Neural cell (in vitro differentiated cells): ENCODE data around the gene ENPP1.

ENCODE experiments used
- CTCF ChIP-seq: fragments of 450-650 bp; IDR thresholded peaks from 2 replicates; pipeline ENCODE4 v1.5.1; 2014; ENCODE audit warnings: antibody characterized with exemption, mild to moderate bottlenecking, moderate library complexity; ENCODE audit not compliant: poor library complexity, severe bottlenecking
- MXI1 ChIP-seq: fragments of 450-650 bp; conservative IDR thresholded peaks from 2 replicates; pipeline ENCODE4 v1.6.1; 2014; ENCODE audit warnings: antibody characterized with exemption, mild to moderate bottlenecking; ENCODE audit not compliant: poor library complexity, severe bottlenecking
- POLR2AphosphoS5 ChIP-seq: IDR thresholded peaks from 2 replicates; pipeline ENCODE4 v1.6.1; 2012
- REST ChIP-seq: IDR thresholded peaks from 2 replicates; pipeline ENCODE4 v1.6.1; 2012; ENCODE audit warnings: borderline replicate concordance

DNA sequence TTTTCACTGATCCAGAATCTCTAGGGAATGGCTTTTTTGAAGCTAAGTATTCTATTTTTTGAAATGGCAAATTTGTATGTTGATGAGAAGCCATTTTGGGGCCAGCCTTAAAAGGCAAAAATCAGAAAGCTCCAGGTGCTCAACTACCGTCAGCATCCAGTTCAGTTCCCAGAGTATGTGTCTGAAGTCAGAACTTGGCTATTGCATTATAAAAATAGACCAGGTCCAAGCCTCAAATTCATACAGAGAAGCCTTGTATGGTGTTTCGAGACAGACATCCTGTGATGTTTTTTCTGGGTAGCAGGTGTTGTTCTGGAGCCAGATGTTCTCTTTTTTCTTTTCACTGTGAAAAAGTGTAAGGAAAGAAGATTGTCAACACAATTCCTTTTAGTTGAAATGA lies 75.2 kb downstream of the ENPP1 start:
- TF ChIP-seq CTCF (no peak), REST (no peak), POLR2AphosphoS5 (no peak), MXI1 (no peak)
